GM12878 (cell line): ENCODE measurements around the gene FN3K.

Experiments
- ATF2 ChIP-seq: IDR thresholded peaks from 2 replicates; pipeline ENCODE4 v1.6.1; 2012; ENCODE audit warnings: low read length, inconsistent platforms
- CEBPZ ChIP-seq: fragments of 150-350 bp; IDR thresholded peaks from 2 replicates; pipeline ENCODE4 v1.6.1; 2016; ENCODE audit warnings: low read depth, low read length
- EGR1 ChIP-seq, 2 experiments: IDR thresholded peaks; 1 replicate in 1 of 2; 2 replicates in 1 of 2; pipeline ENCODE4 v1.6.1; 2011 to 2012; ENCODE audit warnings: low read depth in 2 of 2, low read length in 2 of 2, borderline replicate concordance in 1 of 2, mild to moderate bottlenecking in 1 of 2, moderate library complexity in 1 of 2
- EP300 ChIP-seq, 2 experiments: fragments of 150-350 bp in 1 of 2; IDR thresholded peaks; 2 replicates each; pipeline ENCODE4 v1.6.1; 2011 to 2012; ENCODE audit warnings: low read depth in 2 of 2, low read length in 2 of 2, borderline replicate concordance in 1 of 2, improper control_type of control experiment in 1 of 2, inconsistent platforms in 1 of 2; ENCODE audit not compliant: control insufficient read depth in 1 of 2
- NFXL1 ChIP-seq: fragments of 450-650 bp; IDR thresholded peaks from 2 replicates; pipeline ENCODE4 v1.6.1; 2017; ENCODE audit warnings: antibody characterized with exemption, mild to moderate bottlenecking, borderline replicate concordance
- POLR2A ChIP-seq: IDR thresholded peaks from 2 replicates; pipeline ENCODE4 v1.6.1; 2011; ENCODE audit warnings: low read depth, mild to moderate bottlenecking, low read length
- RAD21 ChIP-seq: IDR thresholded peaks from 2 replicates; pipeline ENCODE4 v1.6.1; 2011; ENCODE audit warnings: mild to moderate bottlenecking, low read depth, low read length, moderate library complexity; ENCODE audit not compliant: insufficient read depth
- SIN3A ChIP-seq: IDR thresholded peaks from 2 replicates; pipeline ENCODE4 v1.6.1; 2012; ENCODE audit warnings: low read depth, low read length, improper control_type of control experiment
- TBL1XR1 ChIP-seq: IDR thresholded peaks from 2 replicates; pipeline ENCODE4 v1.6.1; 2012; ENCODE audit warnings: low read depth, low read length, improper control_type of control experiment
- ZNF24 ChIP-seq: fragments of 450-650 bp; IDR thresholded peaks from 2 replicates; pipeline ENCODE4 v1.6.1; 2017; ENCODE audit warnings: antibody characterized with exemption, mild to moderate bottlenecking

- TF ChIP-seq TBL1XR1 (no peak), RAD21 (no peak), EGR1 (IDR thresholded peaks at IDR 0.05; ENCODE audit: borderline replicate concordance in 1 of 2, low read depth in 2 of 2, low read length in 2 of 2) (no peak), SIN3A (no peak), NFXL1 (no peak), EP300 (IDR thresholded peaks at IDR 0.05; ENCODE audit: borderline replicate concordance in 1 of 2, control insufficient read depth in 1 of 2, low read depth in 2 of 2, low read length in 2 of 2) (no peak), ZNF24 (no peak), CEBPZ (no peak), ATF2 (no peak), POLR2A (no peak)
Measured at GRCh38 chr17:82692268-82692667, 43.1 kb upstream of the FN3K start.
